Testis (tissue), 3 donors: Measurements from ENCODE around the gene COL23A1. TPM values are rescaled to one million over a fixed set of nuclear protein-coding genes. Genes with fewer than 3 reads are reported as not detected.

Source experiments
- DNase-seq: peaks from one replicate; pipeline ENCODE4 v3.0.0-alpha.2; 2019
- H3K27ac ChIP-seq, 2 donors: fragments of 200-600 bp; sonication (generic); one replicate each; pipeline ENCODE4 v1.5.1; 2019
- H3K27me3 ChIP-seq: fragments of 200-600 bp; sonication (generic); one replicate; pipeline ENCODE4 v1.5.1; 2019
- H3K36me3 ChIP-seq: fragments of 200-600 bp; sonication (generic); one replicate; pipeline ENCODE4 v1.5.1; 2017; ENCODE audit warnings: low read depth; ENCODE audit errors: missing control alignments
- H3K4me1 ChIP-seq: fragments of 200-600 bp; sonication (generic); one replicate; pipeline ENCODE4 v1.5.1; 2019
- H3K4me3 ChIP-seq, 2 donors: fragments of 200-600 bp; sonication (generic); one replicate each; pipeline ENCODE4 v1.5.1; 2017 to 2019
- H3K9me3 ChIP-seq: fragments of 200-600 bp; sonication (generic); one replicate; pipeline ENCODE4 v1.5.1; 2017
- POLR2A ChIP-seq: fragments of 450-650 bp; IDR thresholded peaks from one replicate; pipeline ENCODE4 v1.6.1; 2017; ENCODE audit warnings: antibody characterized with exemption, mild to moderate bottlenecking, moderate library complexity
- WGBS, 2 donors: methylation state at CpG; one replicate each; pipeline ENCODE4 v1.1.5; 2018; 5-methylcytosine and 5-hydroxymethylcytosine counted together
- intact Hi-C: fragments of 100-400 bp; cut with DNase I; formaldehyde crosslinking; loops from one replicate; pipeline ENCODE4 v1.15.1; 2023; ENCODE audit warnings: low total_unique reads
- polyA plus RNA-seq: library from polyadenylated mRNA; stranded (reverse); fragments of 350-450 nt; fragmentation: Illumina TruSeq; extraction: RNeasy Lipid Tissue Mini Kit (QIAGEN cat#74804); gene quantifications from one replicate; pipeline ENCODE4 v1.2.3, GENCODE V29; 2014; ENCODE audit warnings: low read depth, low replicate concordance; ENCODE audit not compliant: insufficient read depth
- total RNA-seq, 2 donors: library from RNA; depleted of rRNA; stranded (reverse); fragments of >200 nt; gene quantifications; one replicate each; pipeline ENCODE4 v1.2.3, GENCODE V29; 2016
- TF ChIP-seq, protein P1 (sequence below), 3 experiments: fragments of 450-650 bp in 2 of 3; fragments of 200-600 bp in 1 of 3; sonication (generic) in 1 of 3; IDR thresholded peaks; one replicate each; pipeline ENCODE4 v1.5.1; 2016 to 2019; ENCODE audit warnings: antibody characterized with exemption in 3 of 3, mild to moderate bottlenecking in 2 of 3, moderate library complexity in 1 of 3

The COL23A1 gene
- total and polyA plus RNA-seq, 3 donors from 2014 or later: 4.3 to 5.5 (median 5.0) TPM

DNA sequence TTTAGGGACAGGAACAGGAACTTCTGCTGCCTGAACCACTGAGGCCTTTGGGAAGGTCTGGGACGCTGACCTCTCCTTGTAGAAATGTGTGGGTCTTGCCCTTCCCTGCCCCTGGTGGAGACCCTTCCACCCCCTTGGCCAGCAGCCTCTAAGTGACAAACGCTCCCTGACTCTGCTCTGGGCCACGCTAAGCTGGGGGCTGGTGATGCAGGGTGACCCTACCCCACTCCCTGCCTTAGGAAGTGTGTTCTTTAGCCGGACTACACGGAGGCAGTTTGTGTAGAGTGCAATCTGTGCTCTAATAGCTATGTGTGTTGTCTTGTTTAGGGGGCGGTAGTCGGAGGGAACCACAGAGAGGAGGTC lies 123.0 kb downstream of the COL23A1 start:
- peak overlapping the region in 1 of 2 donors; percentile 39 for H3K27ac ChIP-seq
- TF ChIP-seq POLR2A: no peak
- TF ChIP-seq, protein P1, sequence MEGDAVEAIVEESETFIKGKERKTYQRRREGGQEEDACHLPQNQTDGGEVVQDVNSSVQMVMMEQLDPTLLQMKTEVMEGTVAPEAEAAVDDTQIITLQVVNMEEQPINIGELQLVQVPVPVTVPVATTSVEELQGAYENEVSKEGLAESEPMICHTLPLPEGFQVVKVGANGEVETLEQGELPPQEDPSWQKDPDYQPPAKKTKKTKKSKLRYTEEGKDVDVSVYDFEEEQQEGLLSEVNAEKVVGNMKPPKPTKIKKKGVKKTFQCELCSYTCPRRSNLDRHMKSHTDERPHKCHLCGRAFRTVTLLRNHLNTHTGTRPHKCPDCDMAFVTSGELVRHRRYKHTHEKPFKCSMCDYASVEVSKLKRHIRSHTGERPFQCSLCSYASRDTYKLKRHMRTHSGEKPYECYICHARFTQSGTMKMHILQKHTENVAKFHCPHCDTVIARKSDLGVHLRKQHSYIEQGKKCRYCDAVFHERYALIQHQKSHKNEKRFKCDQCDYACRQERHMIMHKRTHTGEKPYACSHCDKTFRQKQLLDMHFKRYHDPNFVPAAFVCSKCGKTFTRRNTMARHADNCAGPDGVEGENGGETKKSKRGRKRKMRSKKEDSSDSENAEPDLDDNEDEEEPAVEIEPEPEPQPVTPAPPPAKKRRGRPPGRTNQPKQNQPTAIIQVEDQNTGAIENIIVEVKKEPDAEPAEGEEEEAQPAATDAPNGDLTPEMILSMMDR (IDR thresholded peaks at IDR 0.05): no peak
- H3K9me3 ChIP-seq: no peaks in the 10 kb centered on the region
- DNase-seq: no peak
- no peaks in the 10 kb centered on the region for H3K27me3 ChIP-seq
- 46 to 64% methylated on average over 6 to 7 of the region's 7 CpGs for WGBS, 2 donors
- intact Hi-C loops: no loop called here
- no peaks in the 10 kb centered on the region for H3K36me3 ChIP-seq
- no peak overlapping the region for H3K4me3 ChIP-seq
- no peaks in the 10 kb centered on the region for H3K4me1 ChIP-seq

DNA sequence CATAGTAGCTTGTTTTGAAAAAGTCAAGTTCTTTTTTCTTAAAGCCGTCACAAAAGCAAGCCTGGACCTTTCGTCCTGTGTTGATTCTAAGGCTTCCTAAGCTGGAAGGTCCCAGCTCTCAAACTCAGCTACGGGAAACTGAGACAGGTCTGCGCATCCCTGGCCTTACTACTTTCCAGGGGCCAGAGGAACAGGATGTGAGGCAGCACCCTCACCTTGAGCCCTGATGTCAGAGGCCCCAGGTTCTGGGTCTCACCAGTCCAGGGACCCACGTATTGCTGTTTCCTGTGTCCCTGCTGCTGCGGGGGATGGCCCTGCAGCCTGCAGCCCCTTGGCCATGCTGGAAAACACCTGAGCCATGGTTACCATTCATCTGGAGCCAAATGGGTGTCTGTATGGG lies 123.9 kb downstream of the COL23A1 start:
- no peak overlapping the region for H3K27ac ChIP-seq
- intact Hi-C loops: no loop called here

DNA sequence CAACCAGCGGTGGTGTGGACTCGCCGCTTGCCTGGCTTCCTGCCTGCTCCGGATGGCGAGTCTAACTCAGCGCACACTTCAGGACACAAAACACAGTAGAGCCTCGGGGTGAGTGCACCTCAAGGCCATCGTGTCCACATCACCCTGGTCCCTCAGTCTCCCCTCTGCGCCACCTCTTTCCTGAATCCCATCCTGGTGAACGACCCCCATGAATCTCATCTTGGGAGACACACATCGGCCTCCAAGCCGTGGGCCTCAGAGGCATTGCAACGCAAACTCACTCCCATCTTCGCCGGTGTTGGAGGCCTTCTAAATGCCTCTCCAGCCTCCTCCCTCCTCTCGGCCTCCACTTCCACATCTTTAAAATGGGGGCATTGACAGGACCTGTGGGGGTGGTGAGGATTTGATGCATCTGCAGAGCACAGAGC lies 124.3 kb downstream of the COL23A1 start:
- 88 to 94% methylated on average over 16 of the region's 16 CpGs for WGBS, 2 donors
- no peak for DNase-seq
- no peak for TF ChIP-seq POLR2A
- TF ChIP-seq, protein P1 (IDR thresholded peaks at IDR 0.05): no peak
- intact Hi-C loops: no loop called here
- Histone ChIP-seq H3K36me3 (no peaks in the 10 kb centered on the region), H3K4me3 (no peak overlapping the region), H3K27ac (no peak overlapping the region), H3K4me1 (no peaks in the 10 kb centered on the region), H3K9me3 (no peaks in the 10 kb centered on the region), H3K27me3 (no peaks in the 10 kb centered on the region)

More for the DNA sequence above, 123.9 kb downstream of the COL23A1 start:
- no peak for DNase-seq
- Histone ChIP-seq H3K27me3 (no peaks in the 10 kb centered on the region), H3K36me3 (no peaks in the 10 kb centered on the region), H3K9me3 (no peaks in the 10 kb centered on the region), H3K4me3 (no peak overlapping the region), H3K4me1 (no peaks in the 10 kb centered on the region)
- WGBS, 2 donors: 90 to 92% methylated on average over 6 of the region's 6 CpGs
- TF ChIP-seq, protein P1 (IDR thresholded peaks at IDR 0.05): no peak
- no peak for TF ChIP-seq POLR2A

DNA sequence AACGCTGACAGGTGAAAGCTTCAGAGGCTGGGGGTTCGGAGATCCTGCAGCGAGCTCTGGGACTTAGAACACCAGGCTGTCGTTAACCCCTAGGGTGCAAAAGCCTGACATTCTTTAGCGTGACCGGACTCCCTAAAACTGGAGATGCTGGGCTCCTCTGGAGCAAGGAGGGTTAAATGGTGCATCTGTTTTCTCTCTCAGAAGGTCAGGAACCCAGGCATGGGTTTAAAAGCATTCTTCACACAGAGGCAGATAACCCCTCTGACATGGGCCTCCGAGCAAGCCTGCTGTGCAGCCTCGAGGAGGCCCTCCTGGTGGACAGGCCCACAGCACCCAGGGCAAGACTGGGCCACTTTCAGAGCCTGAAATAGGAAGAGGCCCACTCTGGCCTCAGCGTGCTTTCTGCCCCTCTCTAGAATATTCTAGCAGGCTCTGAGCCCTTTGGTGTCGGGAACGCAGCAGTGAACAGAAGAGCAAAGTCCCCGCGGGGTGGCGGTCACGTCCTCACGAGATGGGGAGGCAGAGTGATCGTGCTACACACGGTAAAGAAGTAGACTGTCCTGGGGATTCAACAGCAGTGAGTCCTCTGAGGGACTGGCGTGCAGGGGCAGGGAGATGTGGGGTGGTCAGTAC lies 124.8 kb downstream of the COL23A1 start:
- intact Hi-C loops: no loop called here

More for the DNA sequence above, 124.8 kb downstream of the COL23A1 start:
- TF ChIP-seq POLR2A: no peak
- TF ChIP-seq, protein P1 (IDR thresholded peaks at IDR 0.05): no peak
- H3K4me3 ChIP-seq: no peak overlapping the region
- 86 to 89% methylated on average over 8 to 19 of the region's 19 CpGs for WGBS, 2 donors
- H3K9me3 ChIP-seq: no peaks in the 10 kb centered on the region
- no peaks in the 10 kb centered on the region for H3K27me3 ChIP-seq
- H3K36me3 ChIP-seq: no peaks in the 10 kb centered on the region
- H3K27ac ChIP-seq: no peak overlapping the region
- DNase-seq: no peak
- H3K4me1 ChIP-seq: no peaks in the 10 kb centered on the region
